IPS-11a (cell line): ENCODE measurements around the gene HAUS7.

ENCODE experiments used
- H3K4me3 ChIP-seq: one replicate; pipeline ENCODE4 v1.5.1; 2013; ENCODE audit warnings: low read depth, low read length, control low read depth

The HAUS7 gene

DNA sequence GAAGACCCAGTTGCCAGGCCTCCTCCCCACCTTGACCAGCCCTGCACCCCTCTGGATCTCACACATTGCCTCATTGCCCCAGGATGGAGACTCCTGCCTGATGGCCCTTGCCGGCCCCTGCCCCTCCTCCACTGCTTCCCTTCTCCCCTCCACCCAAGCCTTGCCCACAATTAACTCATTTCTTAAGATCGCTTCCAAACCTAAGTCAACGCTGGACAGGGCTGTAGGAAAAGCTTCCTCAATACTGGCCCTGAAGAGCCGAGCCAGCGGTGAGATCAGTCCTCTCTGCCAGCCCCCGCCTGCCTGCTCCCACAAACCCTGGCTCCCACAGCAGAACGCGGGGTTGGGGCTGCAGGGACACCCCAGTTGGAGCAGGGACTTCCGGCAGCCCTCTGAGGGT is 7.5 kb upstream of the HAUS7 start:
- H3K4me3 ChIP-seq = no peak overlapping the region

DNA sequence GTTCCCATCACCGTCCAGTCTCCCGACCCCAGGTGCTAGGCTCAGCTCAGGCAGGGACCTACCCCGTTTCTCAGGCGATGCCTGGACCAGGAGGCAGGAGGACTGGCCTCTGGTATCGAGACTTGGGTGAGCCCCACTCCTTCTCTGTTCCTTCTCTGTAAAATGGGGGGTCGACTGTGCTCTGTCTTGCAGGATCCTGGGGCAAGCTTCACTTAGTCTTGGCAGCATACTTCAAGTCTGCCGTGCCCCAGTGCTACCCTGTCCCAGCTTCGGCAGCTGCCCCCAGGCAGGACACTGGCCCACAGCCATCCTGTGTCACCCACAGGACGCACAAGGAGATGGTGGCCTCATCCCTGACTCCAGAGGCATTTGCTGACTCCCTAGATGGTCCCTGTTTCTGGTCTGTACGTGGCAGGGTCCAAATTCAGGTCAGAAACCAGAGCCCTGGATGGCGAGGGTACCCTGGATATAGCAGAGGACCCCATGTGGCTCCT is 7.0 kb upstream of the HAUS7 start:
- H3K4me3 ChIP-seq = no peak overlapping the region

DNA sequence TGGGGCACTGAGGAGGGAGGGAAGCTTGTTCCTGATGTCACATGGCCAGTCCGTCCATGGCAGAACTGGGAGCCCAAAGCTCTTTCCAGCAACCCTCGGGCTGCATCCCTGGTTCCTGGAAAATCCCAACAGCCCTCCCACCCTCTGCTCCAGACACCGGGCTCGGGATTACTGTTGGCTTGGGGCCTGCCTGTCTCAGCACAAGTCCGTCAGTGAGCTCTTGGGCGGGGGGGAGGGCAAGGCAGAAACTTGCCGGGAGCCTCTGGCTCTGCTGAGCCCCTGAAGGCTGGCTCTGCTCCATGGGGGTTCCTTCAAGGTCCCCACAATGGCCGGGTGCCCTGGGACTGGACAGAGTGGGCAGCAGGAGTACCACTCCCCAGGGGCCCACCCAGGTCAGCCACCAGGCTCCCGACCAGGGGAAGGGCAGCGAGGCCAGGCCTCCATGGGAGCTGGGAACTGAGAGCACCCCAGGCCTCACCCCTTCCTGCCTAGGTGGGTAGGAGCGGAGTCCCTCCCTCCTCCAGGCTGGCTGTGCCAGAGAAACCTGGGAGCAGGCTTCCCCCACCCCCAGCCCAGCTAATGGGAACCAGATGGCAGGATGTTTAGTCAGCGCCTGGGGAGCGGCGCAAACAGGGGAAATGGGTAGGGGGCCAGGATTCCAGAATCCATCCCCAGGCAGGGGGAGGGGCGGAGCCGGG is 6.4 kb upstream of the HAUS7 start:
- no peak overlapping the region for H3K4me3 ChIP-seq

DNA sequence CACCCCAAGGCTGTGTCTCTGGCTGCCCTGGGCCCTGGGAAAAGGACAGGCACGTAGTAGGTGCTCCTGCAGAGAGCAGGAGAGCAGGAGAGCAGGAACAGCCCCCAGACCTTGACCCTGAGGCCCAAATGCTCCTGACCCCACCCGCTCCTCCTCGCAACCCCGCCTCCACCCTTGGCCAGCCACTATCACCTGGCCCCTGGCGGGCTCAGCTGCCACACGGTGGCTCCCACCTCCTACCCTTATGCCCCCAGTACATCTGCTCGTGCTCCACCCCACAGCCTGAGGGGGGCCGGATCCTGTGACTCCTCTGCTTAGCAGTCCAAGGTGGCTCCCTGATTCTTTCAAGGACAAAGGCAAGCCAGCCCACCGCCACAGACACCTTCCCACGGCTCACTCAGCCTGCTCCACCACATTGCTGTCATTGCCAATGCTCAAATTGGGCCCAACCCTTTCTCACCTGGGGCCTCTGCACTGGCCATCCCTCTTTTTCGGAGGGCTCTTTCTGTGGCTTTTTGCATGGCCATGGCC is 5.4 kb upstream of the HAUS7 start:
- no peak overlapping the region for H3K4me3 ChIP-seq

DNA sequence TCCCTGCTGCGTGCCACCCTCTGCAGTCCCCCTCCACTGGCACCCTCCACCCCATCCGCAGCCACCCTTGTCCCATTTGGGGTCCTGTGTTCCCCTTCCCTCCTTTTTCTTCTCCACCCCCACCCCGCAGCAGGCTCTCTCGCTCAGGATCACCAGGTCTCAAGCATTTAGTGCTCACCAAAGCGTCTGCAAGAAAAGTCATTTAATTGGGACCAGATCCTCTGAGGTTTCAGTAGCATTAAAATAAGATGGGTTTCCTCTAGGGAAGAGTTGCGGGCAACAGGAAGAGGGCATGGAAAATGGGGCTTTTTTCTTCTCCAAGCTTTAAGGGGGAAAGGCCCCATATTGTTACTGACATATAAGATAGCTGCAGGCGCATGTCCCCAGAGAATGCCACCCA is 4.9 kb upstream of the HAUS7 start:
- H3K4me3 ChIP-seq = no peak overlapping the region

DNA sequence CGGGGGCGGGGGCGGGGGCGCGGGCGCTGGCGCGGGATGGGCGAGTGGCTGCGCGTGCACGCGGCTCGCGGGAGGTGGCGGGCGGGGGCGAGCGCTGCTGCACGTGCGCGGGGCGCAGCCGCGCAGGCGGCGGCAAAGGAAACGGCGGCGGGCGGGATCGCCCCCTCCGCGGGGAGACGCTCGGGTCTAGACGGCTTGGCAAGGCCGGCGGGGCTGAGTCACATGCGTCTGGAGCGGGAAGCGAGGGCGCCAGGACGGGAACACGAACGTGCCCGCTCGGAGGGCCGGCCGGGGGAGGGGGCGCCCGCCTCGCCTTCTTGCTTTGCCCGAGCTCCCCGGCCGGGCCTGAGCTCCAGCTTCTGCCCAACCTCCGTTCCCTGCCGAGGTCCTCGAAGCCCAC is 4.3 kb upstream of the HAUS7 start:
- H3K4me3 ChIP-seq = no peak overlapping the region

DNA sequence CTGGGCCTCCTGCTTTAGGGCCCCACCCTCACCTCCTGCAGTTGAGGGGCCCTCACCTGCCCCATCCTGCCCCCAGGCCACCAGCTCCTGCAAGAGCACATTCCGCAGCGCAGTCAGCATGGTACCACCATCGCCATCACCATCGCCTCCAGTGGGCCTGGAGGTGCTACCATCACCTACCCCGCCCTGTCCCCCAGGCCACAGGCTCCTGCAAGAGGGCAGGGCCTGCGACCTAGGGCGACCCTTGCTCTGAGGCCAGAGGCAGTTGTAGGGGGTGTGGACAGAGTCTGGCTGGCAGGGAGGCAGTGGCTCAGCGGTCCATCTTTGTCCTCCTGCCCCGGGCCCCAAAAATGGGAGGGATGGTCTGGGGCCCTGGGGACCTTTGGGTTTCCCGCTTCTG is 3.9 kb upstream of the HAUS7 start:
- no peak overlapping the region for H3K4me3 ChIP-seq

DNA sequence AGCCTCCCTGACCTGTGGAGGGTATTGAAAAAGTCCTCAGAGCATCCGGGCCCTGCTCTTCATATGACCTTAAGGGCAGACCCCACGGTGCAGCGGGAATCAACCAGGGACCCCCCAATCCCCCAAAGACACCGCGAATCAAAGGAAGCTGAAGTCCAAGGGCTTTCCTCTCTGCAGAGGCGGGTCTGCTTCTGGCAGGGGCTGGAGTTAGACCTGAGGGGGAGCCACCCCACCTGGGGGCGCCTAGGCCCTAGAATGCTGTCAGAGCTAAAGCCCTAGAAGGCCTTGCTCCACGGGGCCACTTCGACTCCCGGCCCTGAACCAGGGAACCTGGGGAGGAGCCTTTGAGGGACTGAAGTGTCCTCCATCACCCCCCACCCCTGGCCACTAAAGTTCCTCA is 2.8 kb upstream of the HAUS7 start:
- no peak overlapping the region for H3K4me3 ChIP-seq

DNA sequence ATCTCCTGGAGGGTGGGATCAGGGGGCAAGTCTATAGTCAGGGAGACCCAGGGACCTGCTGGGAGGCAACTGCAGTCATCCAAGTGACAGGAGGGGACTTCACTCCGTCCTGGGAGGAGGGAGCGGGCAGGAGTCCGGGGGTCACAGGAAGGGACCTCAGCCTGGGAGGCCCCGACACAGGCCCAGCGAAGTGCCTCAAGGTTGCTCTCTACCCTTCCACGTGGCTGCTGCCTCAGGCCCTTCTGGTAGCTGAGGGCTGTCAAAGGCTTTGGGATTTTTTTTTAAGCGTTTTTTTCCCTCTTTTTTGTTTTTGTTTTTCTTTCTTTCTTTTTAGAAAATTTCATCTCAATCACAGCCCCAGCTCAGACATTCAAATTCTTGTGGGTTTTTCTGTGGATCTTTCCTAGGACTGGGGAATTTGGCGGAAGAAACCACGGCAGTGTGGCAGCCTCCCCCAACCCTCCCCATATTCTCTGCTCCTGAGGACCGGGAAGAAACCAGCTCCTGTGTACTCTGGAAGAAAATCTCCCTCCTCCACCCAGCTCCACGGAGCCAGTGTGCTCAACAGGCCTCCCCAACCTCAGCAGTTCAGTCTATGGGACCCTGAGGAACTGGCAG is 1.4 kb upstream of the HAUS7 start:
- no peak overlapping the region for H3K4me3 ChIP-seq

DNA sequence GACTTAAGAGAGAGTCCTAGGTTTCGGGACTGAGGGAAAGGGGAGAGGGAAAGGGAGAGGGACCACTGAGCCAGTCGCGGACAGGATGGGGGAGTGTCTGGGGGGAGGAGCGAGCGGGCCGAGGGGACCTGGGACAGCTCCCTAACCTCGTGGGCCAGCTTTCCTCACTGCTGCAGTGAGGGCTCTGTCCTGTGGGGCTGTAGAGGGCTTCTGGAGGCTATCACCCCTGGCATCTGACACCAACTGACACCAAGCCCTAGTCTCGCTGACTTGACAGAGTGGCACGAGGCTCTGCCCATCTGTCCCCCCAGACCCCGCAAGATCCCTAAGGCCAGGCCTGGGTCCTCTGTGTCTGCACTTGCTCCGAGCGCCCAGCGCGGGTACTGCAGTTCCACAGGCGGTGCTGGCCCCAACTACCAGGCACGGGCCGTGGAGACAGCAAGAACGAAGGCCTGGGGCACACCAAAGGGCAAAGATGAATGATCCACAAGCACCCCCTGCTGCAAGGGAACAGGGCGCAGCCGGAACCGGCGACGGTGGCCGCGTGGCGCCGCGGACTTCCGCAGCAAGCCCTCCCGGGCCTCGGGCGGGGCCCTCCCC is 465 bp downstream of the HAUS7 start:
- H3K4me3 ChIP-seq = peak overlapping the region; percentile 69

DNA sequence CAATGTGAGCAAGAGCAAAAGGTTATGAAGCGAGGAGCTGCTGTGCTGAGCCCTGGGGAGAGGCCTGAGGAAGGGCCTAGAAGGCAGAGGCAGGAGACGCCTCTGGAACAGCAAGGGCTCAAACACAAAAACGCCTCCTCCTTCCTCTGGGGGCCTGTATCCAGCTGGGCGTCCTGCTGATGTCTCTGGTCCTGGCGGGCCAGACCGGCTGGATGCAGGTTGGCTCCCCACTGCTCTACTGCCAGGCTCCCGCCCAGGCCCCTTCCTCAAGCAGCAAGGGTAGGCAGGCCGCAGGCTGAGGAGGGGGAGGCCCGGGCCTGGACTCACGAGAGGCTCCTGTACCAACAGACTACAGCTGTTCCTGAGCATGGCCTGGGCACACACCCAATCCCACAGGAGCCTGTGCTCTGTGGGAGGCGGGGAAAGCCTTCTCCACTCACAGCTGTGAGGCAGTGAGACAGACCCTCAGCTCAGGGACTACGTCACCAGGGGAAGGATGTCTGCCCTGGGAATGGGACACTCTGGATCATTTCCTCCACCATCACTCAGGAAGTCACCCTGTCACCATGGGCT is 2.3 kb downstream of the HAUS7 start:
- no peak overlapping the region for H3K4me3 ChIP-seq

DNA sequence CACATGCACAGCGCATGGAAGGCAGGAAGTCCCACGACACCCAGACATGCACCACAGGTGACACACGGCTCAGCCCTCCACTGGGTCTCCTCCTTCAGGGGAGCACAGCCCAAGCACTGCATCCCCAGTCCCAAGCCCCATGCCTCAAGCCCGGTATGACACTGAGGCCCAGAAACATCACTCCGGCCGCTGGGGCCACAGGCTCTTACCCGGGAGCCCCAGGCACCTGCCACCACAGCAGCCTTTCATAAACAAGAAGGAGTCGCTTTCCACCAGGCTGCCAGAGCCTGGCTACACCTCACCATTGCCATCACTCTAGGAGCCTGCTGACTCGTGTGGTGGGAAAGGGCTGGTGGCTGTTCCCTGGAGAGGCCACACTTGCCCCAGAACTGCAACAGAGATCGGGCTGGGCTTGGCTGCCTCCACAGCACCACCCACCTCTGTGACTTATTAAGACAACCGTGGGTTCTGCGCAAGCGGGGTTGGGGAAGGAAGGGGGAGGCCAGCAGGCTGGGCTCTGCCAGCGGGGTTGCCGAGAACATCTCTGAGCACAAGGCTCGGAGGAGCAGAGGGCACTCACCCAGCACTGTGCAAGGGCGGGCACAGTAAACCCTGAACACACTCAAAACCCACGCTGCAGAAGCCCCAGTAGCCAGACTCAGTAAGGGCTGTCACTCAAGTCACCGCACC is 4.5 kb downstream of the HAUS7 start:
- H3K4me3 ChIP-seq = no peak overlapping the region

DNA sequence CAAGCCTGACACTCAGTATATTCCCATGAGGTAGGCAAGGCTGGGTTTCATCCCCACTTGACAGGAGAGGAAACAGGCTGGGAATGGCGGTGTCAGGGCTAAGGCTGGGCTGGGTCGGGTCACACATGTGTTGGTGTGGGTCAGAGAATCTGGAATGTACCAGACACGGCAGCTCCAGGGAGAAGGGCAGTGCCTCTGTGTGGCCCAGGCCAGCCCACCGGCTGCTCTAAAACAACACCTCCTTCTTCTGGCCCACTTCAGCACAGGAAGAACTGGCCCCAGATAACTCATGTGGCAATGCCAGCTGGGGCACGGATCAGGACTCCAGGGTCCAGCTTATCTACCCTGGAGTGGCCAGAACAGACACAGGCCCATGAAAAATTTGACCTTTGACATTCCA is 6.3 kb downstream of the HAUS7 start:
- no peak overlapping the region for H3K4me3 ChIP-seq

DNA sequence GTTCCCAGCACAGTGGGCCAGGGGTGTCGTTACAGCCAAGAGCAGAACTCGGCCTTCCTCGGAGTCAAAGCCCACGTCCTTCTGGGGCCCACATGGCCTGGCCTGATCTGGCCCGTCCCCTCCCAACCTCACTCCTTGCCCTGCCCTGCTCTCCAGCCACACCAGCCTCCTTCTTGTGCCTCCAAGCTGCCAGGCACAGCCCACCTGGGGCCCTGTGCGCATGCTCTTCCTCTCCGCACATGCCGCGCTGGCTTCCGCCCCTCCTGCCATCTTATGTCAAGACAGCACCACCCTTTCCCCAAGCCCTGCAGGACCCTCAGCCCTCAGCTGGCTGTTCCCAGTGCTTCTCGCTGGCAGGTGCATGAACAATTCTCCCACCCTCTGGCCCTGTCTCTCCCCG is 6.8 kb downstream of the HAUS7 start:
- H3K4me3 ChIP-seq = no peak overlapping the region

DNA sequence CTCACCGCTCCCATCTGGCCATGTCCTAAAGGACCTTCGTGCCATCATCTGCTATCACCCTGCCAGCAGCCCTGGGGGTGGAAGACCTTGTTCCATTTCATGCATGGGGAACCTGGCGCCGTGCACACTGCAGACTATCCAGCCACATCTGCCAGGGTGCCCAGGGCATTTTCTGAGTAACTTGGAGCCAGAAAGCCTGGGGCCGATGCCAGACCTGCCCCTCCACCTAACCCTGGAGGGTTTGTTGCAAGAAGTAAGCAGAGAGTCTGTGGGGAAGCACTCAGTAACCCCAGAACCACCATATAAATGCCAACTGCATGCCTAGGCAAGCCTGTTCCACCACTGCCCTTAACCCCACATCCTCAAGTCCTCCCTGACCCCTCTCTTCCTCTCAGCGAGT is 7.3 kb downstream of the HAUS7 start:
- no peak overlapping the region for H3K4me3 ChIP-seq

DNA sequence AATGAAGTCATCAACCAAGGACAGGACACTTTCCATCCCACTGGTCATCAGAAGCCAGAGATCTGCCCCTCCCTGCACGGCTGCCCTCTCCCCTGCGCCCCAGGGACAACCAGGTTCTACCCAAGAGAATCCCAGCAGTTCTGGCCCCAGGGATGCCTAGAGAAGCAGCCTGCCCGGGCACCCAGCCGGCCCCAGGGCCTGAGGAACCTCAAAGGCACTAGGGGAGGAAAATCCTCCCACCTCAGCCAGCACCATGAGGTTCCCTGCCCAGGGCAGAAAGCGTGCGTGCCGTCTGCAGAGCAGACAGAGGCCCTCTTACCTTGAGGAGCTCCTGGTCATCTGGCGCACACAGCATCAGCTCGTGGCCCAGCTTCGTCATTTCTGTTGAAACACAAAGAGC is 8.1 kb downstream of the HAUS7 start:
- H3K4me3 ChIP-seq = no peak overlapping the region

DNA sequence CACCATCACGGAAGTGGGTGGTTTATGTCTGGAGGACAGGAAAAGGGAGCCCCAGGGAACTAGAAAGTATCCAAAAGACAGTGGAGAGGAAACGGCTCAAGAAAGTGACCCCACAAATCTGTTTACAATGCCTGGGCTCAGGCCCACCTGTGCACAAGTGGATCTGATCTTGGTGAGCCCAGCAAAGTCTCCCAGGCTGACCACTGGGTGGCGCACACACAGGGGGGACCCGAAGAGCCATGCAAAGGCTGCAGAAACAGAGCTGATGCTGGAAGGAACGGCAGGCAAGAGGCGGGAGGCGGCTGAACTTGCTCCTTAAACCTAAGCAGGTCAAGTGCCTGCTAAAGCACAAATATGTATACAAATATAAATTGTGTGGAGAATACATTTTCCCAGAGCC is 9.6 kb downstream of the HAUS7 start:
- no peak overlapping the region for H3K4me3 ChIP-seq

DNA sequence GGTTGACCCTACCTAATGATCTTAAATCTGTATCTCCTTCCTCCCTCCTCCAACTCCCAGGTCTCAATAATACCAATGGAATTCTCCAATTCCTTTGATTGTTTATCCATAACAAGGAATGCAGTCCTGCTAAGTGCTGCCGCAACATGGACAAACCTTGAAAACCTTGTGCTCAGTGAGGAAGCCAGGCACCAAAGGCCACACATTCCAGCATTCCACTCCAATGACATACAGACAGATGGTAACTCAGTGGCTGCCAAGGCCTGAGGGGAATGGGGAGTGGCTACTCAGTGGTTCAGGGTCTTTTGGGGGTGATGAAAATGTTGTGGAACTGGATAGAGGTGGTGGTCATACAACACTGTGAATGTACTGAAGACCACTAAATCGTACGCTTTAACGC is 10.4 kb downstream of the HAUS7 start:
- H3K4me3 ChIP-seq = no peak overlapping the region

DNA sequence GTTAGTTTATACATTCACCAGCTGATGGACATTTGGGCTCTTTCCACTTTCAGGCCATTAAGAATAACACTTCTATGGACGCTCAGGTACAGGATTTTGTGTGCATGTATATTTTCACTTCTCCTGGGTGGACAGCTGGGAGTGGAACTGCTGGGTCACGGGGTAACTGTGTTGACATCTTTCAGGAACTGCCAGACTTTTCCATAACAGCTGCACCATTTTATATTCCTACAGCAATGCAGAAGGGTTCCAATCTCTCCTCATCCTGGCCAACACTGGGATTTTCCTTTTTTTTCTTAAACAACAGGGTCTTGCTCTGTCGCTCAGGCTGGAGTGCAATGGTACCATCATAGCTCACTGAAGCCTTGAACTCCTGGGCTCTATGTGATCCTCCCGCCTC is 11.9 kb downstream of the HAUS7 start:
- H3K4me3 ChIP-seq = no peak overlapping the region

DNA sequence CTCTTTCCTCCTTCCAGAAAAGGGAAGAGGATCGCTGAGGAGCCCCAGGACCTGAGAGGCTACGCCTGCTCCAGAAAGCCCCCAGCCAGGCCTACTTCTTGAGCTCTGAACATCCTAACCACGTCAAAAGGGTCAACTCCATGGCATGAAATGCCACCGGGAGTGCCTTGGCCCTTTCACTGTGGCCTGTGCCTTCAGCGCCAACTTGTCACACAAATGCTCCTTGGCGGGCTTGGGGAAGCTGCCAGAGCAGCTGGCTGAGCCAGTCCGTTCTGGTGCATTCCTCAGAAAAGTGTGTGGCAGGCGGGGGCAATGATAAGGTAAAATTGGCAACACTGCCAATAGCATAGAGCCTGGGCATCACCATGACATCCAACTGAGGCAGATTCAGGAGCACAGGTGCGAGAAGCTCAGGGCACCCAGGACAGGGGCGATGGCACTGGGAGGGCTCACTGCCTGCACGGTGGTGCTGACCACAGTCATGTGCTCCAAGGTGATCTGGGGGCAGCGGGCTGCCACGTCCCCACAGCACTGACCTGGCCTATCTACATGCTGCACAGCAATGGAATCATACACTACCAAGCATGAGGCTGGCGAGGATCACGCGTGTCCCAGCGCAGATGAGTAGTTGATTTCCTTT is 12.4 kb downstream of the HAUS7 start:
- no peak overlapping the region for H3K4me3 ChIP-seq
